ENCODE measurements around the gene CLEC4E.
"Not testable (repeated sequence)": the region's sequence is repeated elsewhere in the genome, so short reads cannot be mapped to it uniquely, and the experiment has no call there.

The CLEC4E gene, protein sequence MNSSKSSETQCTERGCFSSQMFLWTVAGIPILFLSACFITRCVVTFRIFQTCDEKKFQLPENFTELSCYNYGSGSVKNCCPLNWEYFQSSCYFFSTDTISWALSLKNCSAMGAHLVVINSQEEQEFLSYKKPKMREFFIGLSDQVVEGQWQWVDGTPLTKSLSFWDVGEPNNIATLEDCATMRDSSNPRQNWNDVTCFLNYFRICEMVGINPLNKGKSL

DNA sequence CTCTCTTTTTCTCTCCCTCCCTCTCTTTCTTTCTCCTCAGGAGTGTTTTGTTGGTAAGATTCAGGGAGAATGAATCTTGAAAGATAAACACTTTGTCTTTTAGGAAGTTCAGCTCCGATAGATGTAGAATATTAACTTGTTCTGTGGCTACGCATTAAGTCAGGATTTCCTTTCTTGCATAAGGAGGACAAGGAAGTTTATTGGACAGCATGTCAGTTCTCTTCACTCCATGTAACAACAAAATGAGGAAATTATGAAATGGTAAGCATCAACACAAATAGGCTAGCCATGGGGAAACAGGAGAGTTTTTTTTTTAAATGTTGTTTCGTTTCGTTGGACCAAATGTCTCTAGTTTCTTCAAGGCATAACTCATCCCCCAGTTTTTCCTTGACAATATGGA is at the start of gene CLEC4E:
TSS of gene CLEC4E (minus strand) at position 75 of the 400 bp plus-strand sequence. CDS start 108 bp downstream, outside the sequence.
- not testable (repeated sequence) for FAIRE-seq

DNA sequence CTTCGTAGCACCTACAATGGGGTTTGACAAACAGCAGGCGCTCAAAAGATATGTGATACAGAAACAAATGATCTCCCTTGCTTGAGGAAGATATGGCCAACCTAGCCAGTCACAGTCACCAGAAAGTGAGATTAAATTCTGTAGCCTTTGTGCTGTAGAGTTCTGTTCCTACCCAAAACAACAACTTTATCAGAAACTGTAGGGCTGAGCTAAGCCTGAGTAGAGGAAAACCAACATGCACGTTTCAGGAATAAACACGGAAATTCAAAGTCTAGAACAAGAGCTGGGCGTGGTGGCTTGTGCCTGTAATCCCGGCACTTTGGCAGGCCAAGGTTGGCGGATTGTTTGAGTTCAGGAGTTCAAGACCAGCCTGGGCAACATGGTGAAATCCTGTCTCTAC is 49.0 kb upstream of the CLEC4E start:
- FAIRE-seq: no peak

DNA sequence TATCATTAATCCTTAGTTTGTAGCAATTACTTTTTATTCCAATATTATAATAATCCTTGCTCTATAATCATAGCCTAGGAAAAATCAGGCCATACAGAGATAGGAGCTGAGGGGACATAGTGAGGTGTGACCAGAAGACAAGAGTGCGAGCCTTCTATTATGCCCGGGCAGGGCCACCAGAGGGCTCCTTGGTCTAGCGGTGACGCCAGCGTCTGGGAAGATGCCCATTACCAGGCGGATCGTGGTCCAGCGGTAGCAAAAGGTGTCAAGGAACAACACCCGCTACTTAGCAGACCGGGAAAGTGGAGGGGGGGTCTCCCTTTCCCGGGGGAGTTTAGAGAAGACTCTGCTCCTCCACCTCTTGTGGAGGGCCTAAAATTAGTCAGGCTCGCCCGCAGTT is 43.8 kb upstream of the CLEC4E start:
- FAIRE-seq: not testable (repeated sequence)

GRCh38 chr12:8584004-8584403 is 43.3 kb upstream of the CLEC4E start:
- FAIRE-seq: no peak

DNA sequence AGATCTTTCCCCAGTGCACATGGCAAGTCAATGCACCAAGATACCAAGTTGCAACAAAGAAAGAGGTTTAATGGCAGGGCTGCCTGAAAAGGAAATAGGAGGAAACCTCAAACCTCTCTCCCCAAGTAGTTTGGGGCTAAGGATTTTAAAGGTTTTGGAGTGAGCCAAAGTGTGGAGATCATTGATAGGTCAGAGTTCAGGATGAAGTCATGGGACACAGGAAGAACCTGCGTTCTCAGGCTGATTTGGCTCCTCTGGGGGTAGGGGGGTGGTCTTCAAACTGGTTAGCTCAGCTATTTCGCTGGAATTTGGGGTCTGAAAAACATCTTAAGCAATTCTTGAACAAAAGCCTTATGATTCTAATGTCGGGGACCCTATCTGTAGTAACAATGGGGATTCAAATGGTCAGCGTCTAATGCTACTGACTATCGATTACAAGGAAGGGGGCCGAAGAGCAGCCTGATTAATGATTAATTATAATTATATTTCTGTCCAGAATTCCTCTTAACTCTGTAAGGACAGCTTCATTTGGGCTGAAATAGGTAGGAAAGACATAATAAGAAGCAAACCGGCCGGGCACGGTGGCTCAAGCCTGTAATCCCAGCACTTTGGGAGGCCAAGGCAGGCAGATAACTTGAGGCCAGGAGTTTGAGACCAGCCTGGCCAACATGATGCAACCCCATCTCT is 40.5 kb upstream of the CLEC4E start:
- no peak for FAIRE-seq

- FAIRE-seq: no peak
These were observed 37.2 kb upstream of the CLEC4E start for GRCh38 chr12:8577879-8578278.

GRCh38 chr12:8572507-8572906 is 31.8 kb upstream of the CLEC4E start:
- FAIRE-seq: no peak

DNA sequence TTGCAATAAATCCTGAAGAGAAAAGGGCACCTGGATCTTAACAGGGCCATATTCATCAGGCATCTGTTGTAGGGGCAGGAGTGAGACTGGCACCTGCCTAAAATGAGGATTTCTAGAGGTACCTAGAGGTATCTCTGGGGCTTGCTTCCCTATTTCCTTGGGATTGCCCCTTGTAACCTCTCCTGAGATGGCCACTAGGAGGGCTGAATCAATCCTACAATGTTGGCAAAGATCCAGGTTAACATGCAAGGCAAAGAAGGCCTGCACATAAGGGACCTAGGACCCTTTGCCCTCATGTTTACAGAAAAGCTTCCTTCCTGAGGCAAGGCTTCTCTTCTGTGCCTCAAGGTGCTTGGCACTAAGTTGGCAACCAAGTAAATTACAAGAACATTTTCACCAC is 25.8 kb upstream of the CLEC4E start:
- no peak for FAIRE-seq

- not testable (repeated sequence) for FAIRE-seq
These were observed 25.3 kb upstream of the CLEC4E start for GRCh38 chr12:8566052-8566451.

DNA sequence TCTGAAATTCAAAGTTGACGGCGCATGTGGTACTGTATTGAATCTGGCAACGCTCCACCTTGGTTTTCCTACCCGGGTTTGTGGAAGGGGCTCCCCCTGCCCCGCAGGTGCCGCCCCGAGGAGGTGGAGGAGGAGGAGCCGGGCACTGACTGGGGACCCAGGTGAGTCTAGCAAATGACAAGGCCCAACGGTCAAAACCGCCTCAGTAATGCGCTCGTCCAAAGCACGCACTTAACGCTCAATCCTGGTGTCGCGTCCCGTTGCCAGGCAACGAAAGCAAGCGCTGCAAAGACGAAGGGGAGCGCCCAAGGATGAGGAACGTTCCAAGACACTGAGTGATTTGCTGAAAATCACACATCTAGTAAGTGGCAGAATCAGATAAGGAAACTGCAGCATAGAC is 24.0 kb upstream of the CLEC4E start:
- FAIRE-seq: no peak

DNA sequence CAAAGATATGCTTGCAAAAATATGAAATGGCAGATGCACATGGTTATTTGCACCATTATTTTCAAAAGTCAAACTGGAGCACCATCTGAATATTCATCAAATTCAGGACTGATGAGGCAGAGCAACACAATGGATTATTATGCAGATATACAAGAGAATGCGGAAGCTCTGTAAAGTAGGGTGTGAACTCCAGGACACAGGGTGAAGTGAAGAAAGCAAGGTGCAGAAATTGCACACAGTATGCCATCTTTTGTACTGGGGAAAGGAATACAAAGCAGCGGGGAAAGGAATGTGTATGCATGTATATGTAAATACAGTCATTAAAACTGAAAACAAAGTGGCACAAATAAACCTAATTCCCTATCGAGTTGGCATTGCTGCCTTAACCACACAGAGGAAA is 22.7 kb upstream of the CLEC4E start:
- FAIRE-seq: no peak

- no peak for FAIRE-seq
These were observed 21.6 kb upstream of the CLEC4E start for GRCh38 chr12:8562310-8562709.

DNA sequence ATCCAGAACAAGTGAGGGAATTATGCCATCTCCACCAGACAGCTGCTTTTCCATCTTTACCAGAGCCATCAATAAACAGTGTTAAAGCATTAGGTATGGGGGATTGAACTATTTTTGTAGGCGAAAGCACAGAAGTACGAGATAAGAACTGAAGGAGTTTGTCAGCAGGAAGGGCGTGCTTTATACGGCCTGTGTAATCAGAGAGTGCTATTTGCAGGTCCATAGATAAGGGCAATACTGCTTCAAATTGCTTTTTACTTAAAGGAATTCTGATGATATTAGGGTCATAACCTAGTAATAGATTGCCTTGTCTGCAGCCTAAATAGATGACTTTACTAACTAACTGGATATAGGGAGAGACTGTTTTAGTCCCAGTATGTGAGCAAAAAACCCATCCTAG is 20.3 kb upstream of the CLEC4E start:
- FAIRE-seq: no peak

DNA sequence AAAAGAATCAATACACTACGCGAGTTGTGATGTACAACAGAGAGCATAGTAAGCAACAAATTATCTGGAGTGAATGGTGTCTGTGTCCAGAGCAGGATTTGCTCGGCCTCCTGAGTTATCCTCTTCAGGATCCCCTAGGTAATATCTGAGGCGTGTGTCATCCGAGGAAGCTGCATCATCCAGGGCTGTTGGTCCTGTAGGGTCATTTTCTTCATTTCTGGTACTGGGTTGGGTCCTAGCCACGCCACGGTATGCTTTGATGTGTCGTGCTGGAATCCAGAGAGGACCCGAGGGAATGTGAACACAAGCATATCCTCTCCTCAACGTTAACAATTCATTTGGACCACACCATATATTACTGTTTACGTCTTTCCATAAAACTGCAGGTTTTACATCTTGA is 19.0 kb upstream of the CLEC4E start:
- FAIRE-seq: no peak

- FAIRE-seq: no peak
These were observed 15.9 kb upstream of the CLEC4E start for GRCh38 chr12:8556531-8557097.

DNA sequence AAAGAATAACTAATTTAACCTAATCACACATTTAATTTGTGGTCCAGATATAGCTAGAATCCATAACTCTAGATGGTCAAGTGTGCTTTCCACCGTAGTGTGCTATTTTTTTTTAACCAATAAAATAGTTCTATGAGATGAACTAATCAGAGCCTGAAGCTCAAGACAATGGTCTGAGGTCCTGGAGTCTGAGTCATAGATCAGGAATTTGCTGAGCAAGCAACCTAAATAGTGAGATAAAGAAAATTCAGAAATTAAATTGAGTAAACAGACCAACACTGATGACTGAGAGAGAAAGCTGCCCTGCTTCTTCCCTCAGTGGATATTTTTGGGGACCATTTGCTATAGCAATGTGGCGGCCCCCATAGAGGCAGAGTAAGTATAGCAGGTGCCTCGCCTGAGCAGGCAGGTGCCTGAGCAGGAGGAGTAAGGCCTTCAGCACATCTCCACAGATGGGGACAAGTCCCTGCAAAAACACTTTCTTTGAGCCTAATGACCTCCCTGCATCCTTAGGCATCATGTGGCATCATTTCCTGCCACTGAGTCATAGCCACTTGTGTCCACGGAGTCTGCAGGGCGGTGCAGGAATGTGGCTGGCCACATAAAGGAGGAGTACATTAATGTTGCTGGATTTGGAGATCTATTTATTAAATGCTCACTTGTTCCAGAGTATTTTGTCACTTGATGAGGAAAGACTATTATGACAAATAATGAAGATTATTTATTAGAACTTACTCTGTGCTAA is 13.9 kb upstream of the CLEC4E start:
- FAIRE-seq: no peak

GRCh38 chr12:8553088-8553627 is 12.5 kb upstream of the CLEC4E start:
- no peak for FAIRE-seq

DNA sequence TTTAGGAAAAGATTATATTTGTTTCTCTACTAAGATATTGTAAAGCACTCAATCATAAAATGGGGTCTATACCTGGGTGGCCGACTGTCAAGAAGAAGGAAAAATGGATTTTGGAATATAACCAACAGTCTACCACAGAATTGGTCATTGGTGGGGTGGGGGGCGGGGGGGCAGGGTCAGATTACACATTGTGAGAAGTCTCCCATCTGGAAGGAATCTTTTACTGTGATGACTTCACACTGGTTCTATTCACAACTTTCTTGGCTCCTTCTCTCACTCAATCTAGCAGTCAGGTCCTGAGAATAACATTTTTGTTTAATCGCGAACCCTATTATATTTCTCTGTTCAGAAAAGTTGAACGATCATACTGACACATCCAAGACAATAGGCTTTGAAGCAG is 8.7 kb upstream of the CLEC4E start:
- no peak for FAIRE-seq

DNA sequence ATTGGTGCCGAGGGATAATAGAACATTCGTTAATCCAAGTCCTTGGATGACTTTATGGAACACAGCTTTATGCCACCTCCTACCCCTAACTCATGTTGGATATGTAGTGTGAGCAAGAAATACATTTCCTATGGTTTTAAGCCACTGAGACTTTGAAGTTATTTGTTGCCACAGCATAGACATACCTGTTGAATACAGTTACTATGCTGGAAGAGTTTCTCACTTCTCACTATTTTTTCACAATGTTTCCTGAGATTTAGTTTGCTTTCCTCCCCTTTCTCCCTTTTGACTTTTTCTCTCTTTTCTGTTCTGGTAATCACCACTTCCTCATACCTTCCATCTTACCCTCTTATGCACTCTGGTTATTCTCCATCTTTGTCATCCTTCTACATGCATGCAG is 7.5 kb upstream of the CLEC4E start:
- no peak for FAIRE-seq

- FAIRE-seq: no peak
These were observed 6.9 kb upstream of the CLEC4E start for GRCh38 chr12:8547645-8548044.

DNA sequence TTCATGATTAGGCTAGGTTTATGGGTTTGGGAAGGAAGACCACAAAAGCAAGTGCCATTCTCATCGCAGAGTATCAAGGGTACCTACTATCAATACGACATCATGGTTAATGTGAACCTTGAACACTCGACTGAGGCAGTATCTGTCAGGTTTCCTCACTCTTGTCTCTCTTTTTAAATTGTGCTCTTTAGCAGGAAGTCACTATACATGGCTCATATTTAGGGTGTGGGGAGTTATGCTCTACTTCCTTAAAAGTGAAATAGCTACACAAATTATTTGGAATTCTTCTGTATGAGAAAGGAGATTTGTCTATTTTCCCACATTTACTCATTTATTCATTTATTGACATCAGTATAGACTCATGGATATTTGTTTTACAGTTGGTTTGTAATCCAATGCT is 5.9 kb upstream of the CLEC4E start:
- no peak for FAIRE-seq

DNA sequence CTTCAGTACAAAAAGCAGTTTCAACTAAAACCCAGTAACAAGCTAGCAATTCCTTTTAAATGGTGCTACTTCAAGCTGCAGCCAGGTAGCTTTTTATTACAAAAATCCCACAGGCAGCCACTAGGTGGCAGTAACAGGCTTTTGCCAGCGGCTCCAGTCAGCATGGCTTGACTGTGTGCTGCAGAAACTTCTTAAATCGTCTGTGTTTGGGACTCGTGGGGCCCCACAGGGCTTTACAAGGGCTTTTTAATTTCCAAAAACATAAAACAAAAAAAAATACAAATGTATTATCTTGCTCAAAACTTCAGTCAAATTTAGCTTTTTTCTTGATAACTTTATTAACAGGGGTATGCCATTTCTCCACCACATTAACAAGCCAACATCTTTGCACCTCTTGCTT is 3.6 kb upstream of the CLEC4E start:
- peak; percentile 52 for FAIRE-seq

GRCh38 chr12:8541562-8541961 is 857 bp upstream of the CLEC4E start:
- FAIRE-seq: no peak

- not testable (repeated sequence) for FAIRE-seq
These were observed 2.9 kb downstream of the CLEC4E start for GRCh38 chr12:8537820-8538219.
